Uterus (tissue), 4 donors: ENCODE results near the gene DNM2. TPM values are rescaled to one million over a fixed set of nuclear protein-coding genes. Genes with fewer than 3 reads are reported as not detected.

Source experiments
- DNase-seq, 2 donors: peaks; one replicate each; pipeline ENCODE4 v3.0.0-alpha.2; 2019 to 2020
- H3K27ac ChIP-seq, 2 donors: fragments of 200-600 bp; sonication (generic); 1 replicate in 1 of 2; 2 replicates in 1 of 2; pipeline ENCODE4 v1.5.1; 2016 to 2018
- H3K27me3 ChIP-seq, 2 donors: fragments of 200-600 bp; sonication (generic); one replicate each; pipeline ENCODE4 v1.5.1; 2018 to 2019; ENCODE audit warnings: control low read depth in 1 of 2
- H3K36me3 ChIP-seq, 2 donors: fragments of 200-600 bp; sonication (generic); one replicate each; pipeline ENCODE4 v1.5.1; 2019; ENCODE audit warnings: control low read depth in 1 of 2
- H3K4me1 ChIP-seq, 2 donors: fragments of 200-600 bp; sonication (generic); one replicate each; pipeline ENCODE4 v1.5.1; 2018 to 2019; ENCODE audit warnings: control low read depth in 1 of 2
- H3K4me3 ChIP-seq, 2 donors: fragments of 200-600 bp; sonication (generic); 1 replicate in 1 of 2; 2 replicates in 1 of 2; pipeline ENCODE4 v1.5.1; 2018 to 2019; ENCODE audit warnings: mild to moderate bottlenecking in 1 of 2
- H3K9me3 ChIP-seq, 2 donors: fragments of 200-600 bp; sonication (generic); one replicate each; pipeline ENCODE4 v1.5.1; 2019; ENCODE audit warnings: control low read depth in 1 of 2
- POLR2A ChIP-seq, 2 donors: fragments of 450-650 bp; IDR thresholded peaks; one replicate each; pipeline ENCODE4 v1.6.1; 2016; ENCODE audit warnings: antibody characterized with exemption in 2 of 2, mild to moderate bottlenecking in 1 of 2, moderate library complexity in 1 of 2
- intact Hi-C: fragments of 100-400 bp; cut with DNase I; formaldehyde crosslinking; loops from one replicate; pipeline ENCODE4 v1.15.1; 2023; ENCODE audit warnings: low total_unique reads
- total RNA-seq, 4 donors: library from RNA; depleted of rRNA in 3 of 4; stranded (reverse); fragments of >200 nt in 3 of 4; gene quantifications; one replicate each; pipeline versions ENCODE4 v1.1.0 to v1.2.4, GENCODE V29; 2014 to 2023
- TF ChIP-seq, protein P1 (sequence below), 4 experiments: fragments of 200-600 bp in 2 of 4; fragments of 450-650 bp in 2 of 4; sonication (generic) in 2 of 4; IDR thresholded peaks; one replicate each; pipeline ENCODE4 v1.5.1; 2016 to 2019; ENCODE audit warnings: antibody characterized with exemption in 4 of 4, mild to moderate bottlenecking in 2 of 4, moderate library complexity in 1 of 4
- donor health status: DM: yes; HTN: yes; CAD: no.

DNM2 gene
- total RNA-seq, 4 donors from 2014 or later, result 46.8 to 150 (median 86.0) TPM

DNA sequence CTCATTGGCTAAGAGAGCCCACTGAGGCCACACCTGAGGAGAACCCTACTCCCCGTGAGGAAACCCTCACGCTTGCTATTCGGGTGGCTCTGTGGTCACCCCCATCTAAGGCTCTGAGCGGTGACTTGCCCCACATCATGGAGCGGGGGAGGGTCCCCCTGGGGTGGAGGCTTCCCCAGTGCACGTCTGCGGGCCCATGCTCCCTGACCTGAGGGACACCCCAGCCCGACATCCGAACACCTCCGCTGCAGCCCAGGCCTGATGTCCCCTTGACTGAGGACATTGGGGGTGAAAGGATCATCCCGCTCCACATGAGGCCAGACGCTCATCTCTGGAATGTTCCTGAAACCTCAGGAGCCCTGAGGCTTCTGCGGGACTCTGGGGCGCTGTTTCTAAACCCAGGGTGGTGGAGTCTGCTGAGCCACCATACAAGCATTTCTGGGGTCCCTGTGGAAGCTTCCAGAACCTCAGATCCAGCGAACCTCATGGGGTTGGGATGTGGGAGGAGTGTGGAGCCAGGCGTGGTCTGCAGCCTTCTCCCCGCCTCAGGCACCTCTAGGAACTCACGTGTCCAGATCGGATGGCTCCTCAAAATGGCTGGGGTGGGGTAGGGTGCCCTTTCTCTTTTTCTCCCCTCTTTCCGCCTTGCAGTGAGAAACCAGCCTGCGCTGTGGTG is 98.2 kb downstream of the DNM2 start:
- Histone ChIP-seq H3K4me1 (peaks cover 0 to 8% of the 10 kb centered on the region in 2 donors), H3K27me3 (no peaks in the 10 kb centered on the region), H3K36me3 (no peaks in the 10 kb centered on the region), H3K4me3 (peak overlapping the region; percentile 34 to 37), H3K9me3 (no peaks in the 10 kb centered on the region), H3K27ac (peak overlapping the region; percentile 84 to 89)
- no peak for DNase-seq
- TF ChIP-seq, protein P1, sequence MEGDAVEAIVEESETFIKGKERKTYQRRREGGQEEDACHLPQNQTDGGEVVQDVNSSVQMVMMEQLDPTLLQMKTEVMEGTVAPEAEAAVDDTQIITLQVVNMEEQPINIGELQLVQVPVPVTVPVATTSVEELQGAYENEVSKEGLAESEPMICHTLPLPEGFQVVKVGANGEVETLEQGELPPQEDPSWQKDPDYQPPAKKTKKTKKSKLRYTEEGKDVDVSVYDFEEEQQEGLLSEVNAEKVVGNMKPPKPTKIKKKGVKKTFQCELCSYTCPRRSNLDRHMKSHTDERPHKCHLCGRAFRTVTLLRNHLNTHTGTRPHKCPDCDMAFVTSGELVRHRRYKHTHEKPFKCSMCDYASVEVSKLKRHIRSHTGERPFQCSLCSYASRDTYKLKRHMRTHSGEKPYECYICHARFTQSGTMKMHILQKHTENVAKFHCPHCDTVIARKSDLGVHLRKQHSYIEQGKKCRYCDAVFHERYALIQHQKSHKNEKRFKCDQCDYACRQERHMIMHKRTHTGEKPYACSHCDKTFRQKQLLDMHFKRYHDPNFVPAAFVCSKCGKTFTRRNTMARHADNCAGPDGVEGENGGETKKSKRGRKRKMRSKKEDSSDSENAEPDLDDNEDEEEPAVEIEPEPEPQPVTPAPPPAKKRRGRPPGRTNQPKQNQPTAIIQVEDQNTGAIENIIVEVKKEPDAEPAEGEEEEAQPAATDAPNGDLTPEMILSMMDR (IDR thresholded peaks at IDR 0.05), result no peak
- TF ChIP-seq POLR2A (IDR thresholded peaks at IDR 0.05), result no peak
- intact Hi-C loops, result no loop called here

DNA sequence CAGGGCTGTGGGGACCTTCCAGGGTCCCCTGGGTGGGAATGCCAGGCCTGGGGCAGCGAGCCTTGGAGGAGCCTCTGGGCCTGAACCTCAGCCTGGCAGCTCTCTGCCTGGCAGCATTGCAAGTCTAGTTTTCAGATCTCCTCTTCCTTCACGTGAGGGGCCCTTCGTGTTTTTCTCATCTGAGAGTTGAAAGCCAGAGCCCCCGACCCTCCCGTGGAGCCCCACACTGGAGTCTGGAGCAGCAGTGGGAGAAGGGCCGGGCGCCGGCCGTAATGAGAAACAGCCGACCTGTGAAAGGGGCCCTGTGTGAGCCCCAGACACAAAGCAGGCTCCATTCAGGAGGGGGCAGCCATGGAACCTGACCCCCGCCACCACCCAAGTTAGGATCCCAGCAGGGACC is 98.8 kb downstream of the DNM2 start:
- Histone ChIP-seq H3K4me3 (peak overlapping the region; percentile 34 to 37), H3K36me3 (no peaks in the 10 kb centered on the region), H3K4me1 (peaks cover 0 to 8% of the 10 kb centered on the region in 2 donors), H3K27me3 (no peaks in the 10 kb centered on the region), H3K27ac (peak overlapping the region; percentile 84 to 89), H3K9me3 (no peaks in the 10 kb centered on the region)
- TF ChIP-seq, protein P1 (IDR thresholded peaks at IDR 0.05), result no peak
- no peak for TF ChIP-seq POLR2A (IDR thresholded peaks at IDR 0.05)
- DNase-seq, result no peak
- intact Hi-C loops, result no loop called here

- intact Hi-C loops, result no loop called here
- peak overlapping the region; percentile 84 to 89 for H3K27ac ChIP-seq
- peaks cover 0 to 8% of the 10 kb centered on the region in 2 donors for H3K4me1 ChIP-seq
- peak; percentile 86 for DNase-seq
- peak overlapping the region; percentile 34 to 37 for H3K4me3 ChIP-seq
- H3K9me3 ChIP-seq, result no peaks in the 10 kb centered on the region
- H3K27me3 ChIP-seq, result no peaks in the 10 kb centered on the region
- TF ChIP-seq, protein P1 (IDR thresholded peaks at IDR 0.05), result no peak
- peak in 1 of 2 donors; percentile 41 for TF ChIP-seq POLR2A (IDR thresholded peaks at IDR 0.05)
- H3K36me3 ChIP-seq, result no peaks in the 10 kb centered on the region
Observed at GRCh38 chr19:10817291-10818038, 99.6 kb downstream of the DNM2 start.

- no peak for TF ChIP-seq POLR2A (IDR thresholded peaks at IDR 0.05)
- TF ChIP-seq, protein P1 (IDR thresholded peaks at IDR 0.05), result no peak
- Histone ChIP-seq H3K27me3 (no peaks in the 10 kb centered on the region), H3K4me1 (no peaks in the 10 kb centered on the region), H3K4me3 (peak overlapping the region in 1 of 2 donors; percentile 37), H3K27ac (peak overlapping the region; percentile 84 to 89), H3K9me3 (no peaks in the 10 kb centered on the region), H3K36me3 (no peaks in the 10 kb centered on the region)
- intact Hi-C loops, result no loop called here
- no peak for DNase-seq
Observed at GRCh38 chr19:10818301-10819123, 100.6 kb downstream of the DNM2 start.
